ENCODE data around the gene CACNA1E.

- TF ChIP-seq CTCF (conservative IDR thresholded peaks at IDR 0.05; ENCODE audit: low read depth, low read length) (no peak), POLR2A (IDR thresholded peaks at IDR 0.05; ENCODE audit: low read depth, low read length) (no peak), RCOR1 (IDR thresholded peaks at IDR 0.05; ENCODE audit: insufficient replicate concordance, low read length) (no peak), MXI1 (IDR thresholded peaks at IDR 0.05; ENCODE audit: borderline replicate concordance, low read depth, low read length) (no peak), CEBPB (IDR thresholded peaks at IDR 0.05; ENCODE audit: low read depth, low read length) (no peak), RFX5 (IDR thresholded peaks at IDR 0.05; ENCODE audit: low read depth, low read length) (no peak), MAZ (IDR thresholded peaks at IDR 0.05; ENCODE audit: borderline replicate concordance, low read depth, low read length) (no peak), SMC3 (IDR thresholded peaks at IDR 0.05; ENCODE audit: low read depth, low read length) (no peak), MAFK (IDR thresholded peaks at IDR 0.05; ENCODE audit: low read depth, low read length) (no peak), RAD21 (IDR thresholded peaks at IDR 0.05; ENCODE audit: low read length) (no peak), USF2 (IDR thresholded peaks at IDR 0.05; ENCODE audit: low read depth, low read length) (no peak), NFE2L2 (IDR thresholded peaks at IDR 0.05; ENCODE audit: low read depth, low read length) (no peak), FOS (IDR thresholded peaks at IDR 0.05; ENCODE audit: low read depth, low read length) (no peak)
These were observed 105.3 kb downstream of the CACNA1E start for GRCh38 chr1:181588631-181589030.

All from IMR-90 (cell line).